Measurements from ENCODE around the gene GPR156.

GRCh38 chr3:120239644-120240043 is 45.4 kb downstream of the GPR156 start:
- TF ChIP-seq EP300 (IDR thresholded peaks at IDR 0.05) (no peak), CTCF (IDR thresholded peaks at IDR 0.05) (no peak), POLR2AphosphoS5 (IDR thresholded peaks at IDR 0.05) (no peak)

All from upper lobe of left lung (tissue), 4 donors.